ENCODE data around the gene C1QTNF3. TPM values are rescaled to one million over a fixed set of nuclear protein-coding genes. Genes with fewer than 3 reads are reported as not detected.

The C1QTNF3 gene
- total RNA-seq, 4 donors from 2014 or later: 7.2 to 33.0 (median 11.4) TPM

GRCh38 chr5:34051374-34051980 is 8.5 kb upstream of the C1QTNF3 start:
- H3K4me3 ChIP-seq: no peak overlapping the region

GRCh38 chr5:34047774-34048572 is 5.0 kb upstream of the C1QTNF3 start:
- Histone ChIP-seq H3K27ac (no peak overlapping the region), H3K36me3 (no peaks in the 10 kb centered on the region), H3K9me3 (no peaks in the 10 kb centered on the region), H3K4me1 (peaks cover 0 to 14% (median 0%) of the 10 kb centered on the region in 4 donors), H3K27me3 (no peaks in the 10 kb centered on the region), H3K4me3 (no peak overlapping the region)
- TF ChIP-seq CTCF (IDR thresholded peaks at IDR 0.05): no peak
- TF ChIP-seq POLR2A (IDR thresholded peaks at IDR 0.05): no peak
- no peak for DNase-seq

More at GRCh38 chr5:34051374-34051980, 8.5 kb upstream of the C1QTNF3 start:
- H3K4me1 ChIP-seq: no peaks in the 10 kb centered on the region
- no peaks in the 10 kb centered on the region for H3K27me3 ChIP-seq
- DNase-seq: no peak
- no peaks in the 10 kb centered on the region for H3K36me3 ChIP-seq
- TF ChIP-seq CTCF (IDR thresholded peaks at IDR 0.05) (no peak), POLR2A (IDR thresholded peaks at IDR 0.05) (no peak)
- no peaks in the 10 kb centered on the region for H3K9me3 ChIP-seq
- H3K27ac ChIP-seq: no peak overlapping the region

- peaks cover 0 to 17% (median 0%) of the 10 kb centered on the region in 4 donors for H3K4me1 ChIP-seq
Measured at GRCh38 chr5:34047143-34047542, 4.1 kb upstream of the C1QTNF3 start.

GRCh38 chr5:34045996-34046395 is 3.0 kb upstream of the C1QTNF3 start:
- no peaks in the 10 kb centered on the region for H3K9me3 ChIP-seq
- no peak overlapping the region for H3K4me3 ChIP-seq
- DNase-seq: no peak
- no peak for TF ChIP-seq CTCF (IDR thresholded peaks at IDR 0.05)
- no peak for TF ChIP-seq POLR2A (IDR thresholded peaks at IDR 0.05)
- no peaks in the 10 kb centered on the region for H3K36me3 ChIP-seq
- peaks cover 0 to 17% (median 0%) of the 10 kb centered on the region in 4 donors for H3K4me1 ChIP-seq
- H3K27me3 ChIP-seq: no peaks in the 10 kb centered on the region
- H3K27ac ChIP-seq: no peak overlapping the region

More at GRCh38 chr5:34047143-34047542, 4.1 kb upstream of the C1QTNF3 start:
- Histone ChIP-seq H3K27ac (no peak overlapping the region), H3K36me3 (no peaks in the 10 kb centered on the region), H3K4me3 (no peak overlapping the region), H3K27me3 (no peaks in the 10 kb centered on the region), H3K9me3 (no peaks in the 10 kb centered on the region)
- TF ChIP-seq CTCF (IDR thresholded peaks at IDR 0.05) (no peak), POLR2A (IDR thresholded peaks at IDR 0.05) (no peak)
- DNase-seq: no peak

- H3K9me3 ChIP-seq: no peaks in the 10 kb centered on the region
- no peaks in the 10 kb centered on the region for H3K36me3 ChIP-seq
- H3K4me1 ChIP-seq: peaks cover 0 to 17% (median 0%) of the 10 kb centered on the region in 4 donors
- H3K27ac ChIP-seq: no peak overlapping the region
- H3K27me3 ChIP-seq: no peaks in the 10 kb centered on the region
- no peak for DNase-seq
- no peak for TF ChIP-seq POLR2A (IDR thresholded peaks at IDR 0.05)
- TF ChIP-seq CTCF (IDR thresholded peaks at IDR 0.05): no peak
- no peak overlapping the region for H3K4me3 ChIP-seq
Measured at GRCh38 chr5:34045023-34045422, 2.0 kb upstream of the C1QTNF3 start.
